T follicular helper cell (primary cell): ENCODE data around the gene ACYP1.
A peak's percentile ranks its signal among the peaks of the same experiment; 100 is the strongest.
"Not testable (repeated sequence)": the region's sequence is repeated elsewhere in the genome, so short reads cannot be mapped to it uniquely, and the experiment has no call there.

ENCODE experiments used
- DNase-seq: peaks from one replicate; pipeline ENCODE4 v3.0.0-alpha.2; 2020; ENCODE audit warnings: low read depth

ACYP1 gene

DNA sequence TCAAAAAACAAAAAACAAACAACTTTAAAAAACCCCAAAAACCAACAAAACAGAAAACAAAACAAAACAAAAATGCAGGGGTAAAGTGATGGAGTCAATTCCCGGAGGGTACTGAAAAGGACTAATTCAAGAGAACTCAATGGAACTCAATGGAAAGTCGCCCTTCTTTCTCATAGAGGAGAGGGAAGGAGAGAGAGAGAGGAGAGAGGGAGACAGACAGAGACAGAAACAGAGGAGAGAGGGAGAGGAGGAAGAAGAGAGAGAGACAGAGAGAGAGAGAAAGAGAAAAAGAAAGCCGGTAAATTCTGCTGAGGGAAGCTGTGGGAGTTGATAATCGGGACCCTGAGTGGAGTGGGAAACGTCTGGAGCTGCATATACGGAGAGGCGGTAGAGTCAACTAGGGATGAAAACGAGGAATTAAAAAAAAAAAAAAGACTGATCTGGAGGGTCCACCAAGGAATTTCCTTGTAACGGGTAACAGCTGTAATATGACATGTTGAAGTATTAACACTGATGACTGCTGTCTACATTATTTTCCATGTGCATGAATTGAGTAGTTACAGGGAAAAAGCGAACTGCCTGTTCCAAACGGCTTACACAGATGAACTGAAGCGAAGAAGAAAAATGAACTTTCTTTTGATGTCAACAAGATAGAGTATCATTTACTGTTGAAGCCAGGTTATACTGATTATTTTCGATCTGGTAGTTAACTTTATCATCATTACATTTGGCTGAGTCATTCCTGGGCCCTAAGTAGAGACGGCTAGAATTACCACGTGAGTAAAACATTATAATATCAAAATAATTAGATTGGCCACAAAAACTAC is 4.7 kb upstream of the ACYP1 start:
- no peak for DNase-seq

- DNase-seq, result not testable (repeated sequence)
Measured at GRCh38 chr14:75067765-75068164, 3.9 kb upstream of the ACYP1 start.

DNA sequence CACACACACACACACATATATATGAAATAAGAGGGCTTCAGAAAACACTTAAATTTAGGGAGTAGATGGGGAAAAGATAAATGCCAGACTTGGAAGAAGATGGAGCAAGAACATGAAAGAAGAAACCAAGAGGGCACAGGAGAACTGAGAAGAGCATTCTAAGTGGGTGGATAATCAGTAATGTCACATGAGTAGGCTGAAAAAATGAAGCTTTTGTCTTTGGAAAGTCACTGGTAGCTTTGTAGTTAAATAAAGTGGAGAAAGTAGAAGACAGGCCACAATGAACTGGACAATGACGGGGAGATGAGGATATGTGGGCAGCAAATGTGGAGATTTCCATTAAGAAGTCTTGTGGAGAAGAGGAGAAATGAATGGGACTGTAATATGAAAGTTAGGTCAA is 3.4 kb upstream of the ACYP1 start:
- no peak for DNase-seq

- DNase-seq, result no peak
Measured at GRCh38 chr14:75066691-75067090, 2.9 kb upstream of the ACYP1 start.

DNA sequence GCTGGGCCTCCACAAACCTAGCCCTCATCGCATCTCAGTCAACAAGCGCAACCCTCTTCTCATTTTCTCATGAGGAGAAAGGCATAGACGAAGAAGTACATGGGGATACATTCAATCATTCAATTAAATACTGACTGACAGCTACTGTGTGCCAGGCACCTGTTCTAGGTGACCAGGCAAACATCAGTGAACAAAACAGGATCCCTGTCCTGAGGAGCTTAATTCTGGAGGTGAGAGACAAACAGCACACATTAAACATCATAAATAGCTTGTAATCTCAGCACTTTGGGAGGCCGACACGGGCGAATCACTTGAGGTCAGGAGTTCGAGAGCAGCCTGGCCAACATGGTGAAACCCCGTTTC is 362 bp upstream of the ACYP1 start:
- DNase-seq, result no peak

GRCh38 chr14:75063013-75063412 is 811 bp downstream of the ACYP1 start:
- DNase-seq, result no peak

DNA sequence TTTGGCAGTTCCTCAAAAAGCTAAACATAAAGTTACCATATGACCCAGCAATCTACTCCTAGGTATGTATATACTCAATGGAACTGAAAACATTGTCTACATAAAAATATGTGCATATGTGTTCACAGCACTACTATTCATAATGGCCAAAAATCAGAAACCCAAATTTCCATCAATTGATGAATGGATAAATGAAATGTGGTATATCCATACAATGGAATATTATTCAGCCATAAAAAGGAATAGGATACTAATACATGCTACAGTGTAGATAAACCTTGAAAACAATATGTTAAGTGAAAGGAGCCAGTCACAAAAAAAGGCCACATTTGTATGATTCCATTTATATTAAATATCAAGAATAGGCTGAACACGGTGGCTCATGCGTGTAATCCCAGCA is 3.4 kb downstream of the ACYP1 start:
- DNase-seq, result no peak

DNA sequence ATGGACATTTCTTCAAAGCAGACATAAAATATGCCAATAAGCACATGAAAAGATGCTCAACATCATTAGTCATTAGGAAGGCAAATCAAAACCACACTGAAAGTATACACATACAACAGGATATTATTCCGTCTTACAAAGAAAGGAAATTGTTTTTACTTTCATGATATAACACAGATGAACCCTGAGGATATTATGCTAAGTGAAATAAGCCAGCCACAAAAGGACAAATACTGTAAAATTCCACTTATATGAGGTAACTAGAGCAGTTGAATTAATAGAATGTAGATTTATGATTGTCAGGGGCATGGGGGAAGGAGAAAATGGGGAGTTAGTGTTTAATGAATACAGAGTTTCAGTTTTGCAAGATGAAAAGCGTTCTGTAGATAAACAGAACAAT is 4.2 kb downstream of the ACYP1 start:
- DNase-seq, result no peak

DNA sequence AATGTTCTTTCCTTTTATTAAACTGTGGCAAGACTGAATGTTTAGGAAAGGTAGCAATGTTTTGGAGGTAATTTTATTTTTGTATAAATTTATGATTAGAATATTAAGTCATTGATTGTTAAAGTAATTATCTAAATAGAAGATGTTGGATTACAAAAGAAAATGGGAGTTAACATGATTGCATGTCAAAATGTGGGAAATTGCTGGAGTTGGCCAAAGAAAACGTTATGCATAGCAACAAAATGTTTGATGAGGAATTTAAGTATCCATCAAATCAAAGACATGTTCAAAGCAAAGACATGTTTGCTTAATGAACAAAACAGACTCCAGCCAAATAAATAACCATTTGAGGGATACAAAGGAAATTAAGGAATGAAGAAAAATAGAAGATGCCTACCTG is 9.4 kb downstream of the ACYP1 start:
- no peak for DNase-seq

- DNase-seq, result no peak
Measured at GRCh38 chr14:75053396-75054291, 10.2 kb downstream of the ACYP1 start.

DNA sequence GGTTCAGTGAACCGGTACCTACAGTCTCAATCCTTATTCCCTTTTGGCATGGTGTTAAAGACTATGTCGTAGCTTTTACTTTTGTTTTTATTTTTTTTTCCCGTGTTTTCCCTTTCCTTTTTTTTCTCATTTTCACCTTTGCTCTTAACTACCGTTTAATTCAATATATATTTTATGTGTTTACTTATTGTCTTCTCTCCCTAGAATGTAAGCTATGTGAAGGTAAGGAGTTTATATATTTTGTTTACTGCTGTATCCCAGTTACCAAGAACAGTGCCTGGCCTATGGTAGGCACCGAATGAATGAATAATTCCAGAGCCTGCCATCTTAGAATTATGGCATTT is 12.3 kb downstream of the ACYP1 start:
- no peak for DNase-seq

DNA sequence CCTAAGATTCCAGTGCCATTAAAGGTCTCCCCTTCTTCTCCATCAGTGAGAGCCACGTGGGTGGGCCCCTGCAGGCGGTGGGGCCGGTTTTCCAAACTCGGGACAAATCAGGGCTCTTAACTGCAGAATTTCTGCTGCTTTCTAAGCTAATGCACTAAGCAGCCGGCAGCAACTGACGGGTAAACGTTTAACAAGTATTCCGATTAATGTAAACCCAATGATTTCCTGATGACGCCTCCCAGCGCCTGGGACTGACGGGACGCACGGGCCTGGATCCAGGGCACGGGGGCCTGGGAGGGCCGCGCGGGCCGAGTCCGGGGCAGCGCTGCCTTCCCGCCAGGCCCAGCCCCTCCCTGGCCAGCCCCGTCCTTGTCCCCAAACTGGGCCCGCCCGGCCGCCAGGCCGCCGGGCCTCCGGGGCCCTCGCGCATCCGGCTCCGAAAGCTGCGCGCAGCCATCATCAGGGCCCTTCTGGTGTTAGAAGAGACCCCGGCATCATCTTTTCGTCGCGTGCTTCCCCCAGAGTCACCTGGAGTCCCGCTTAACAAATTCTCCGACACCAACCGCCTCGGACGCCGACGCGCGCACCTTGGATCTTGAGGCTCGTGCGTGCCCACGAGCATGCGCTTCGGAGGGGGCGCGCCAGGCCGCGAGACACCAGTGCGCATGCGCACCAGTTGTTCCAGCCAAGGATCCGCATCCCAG is 12.8 kb downstream of the ACYP1 start, which contains the start of gene MLH3:
TSS of gene MLH3 (minus strand) at position 616 of the 704 bp plus-strand sequence. CDS start 1,812 bp downstream, outside the sequence.
- peak; percentile 73 for DNase-seq

DNA sequence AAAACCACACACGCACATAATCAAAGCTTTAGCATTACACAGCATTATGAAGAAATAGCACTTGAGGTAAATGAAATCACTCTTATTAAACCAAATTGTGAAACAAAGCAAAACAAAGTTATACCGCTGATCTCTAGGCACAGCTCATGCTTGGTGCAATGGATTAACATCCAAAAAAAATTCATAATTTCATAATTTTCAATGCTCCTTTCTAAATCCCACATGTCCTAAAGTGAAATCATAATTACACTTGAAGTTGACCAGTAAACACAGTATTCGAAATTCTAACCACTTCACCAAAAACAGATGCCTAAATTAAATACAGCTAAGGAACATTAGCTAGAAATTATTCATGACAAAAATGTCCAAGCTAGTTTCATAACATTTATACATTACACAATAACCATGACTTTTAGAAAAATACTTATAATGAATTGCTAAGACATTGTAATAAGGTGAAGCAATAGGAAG is 14.1 kb downstream of the ACYP1 start:
- no peak for DNase-seq

DNA sequence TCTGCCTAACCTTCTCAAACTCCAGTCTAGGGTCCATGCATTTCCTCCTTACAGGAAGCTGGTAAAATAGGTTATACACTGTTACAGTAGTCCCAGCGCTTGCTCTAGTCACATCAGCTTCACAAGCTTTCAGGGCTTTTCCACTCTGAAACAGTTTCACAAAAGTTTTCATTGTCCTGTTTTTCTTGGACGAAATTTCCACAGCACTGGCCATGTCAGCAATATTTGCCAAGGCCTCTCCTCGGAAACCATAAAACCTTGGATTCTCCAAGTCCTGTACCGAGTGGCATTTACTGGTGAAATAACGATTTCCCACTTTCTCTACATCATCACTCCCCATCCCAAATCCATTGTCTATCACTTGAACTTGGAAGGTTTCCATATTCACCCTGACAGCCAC is 14.7 kb downstream of the ACYP1 start:
- DNase-seq, result no peak

DNA sequence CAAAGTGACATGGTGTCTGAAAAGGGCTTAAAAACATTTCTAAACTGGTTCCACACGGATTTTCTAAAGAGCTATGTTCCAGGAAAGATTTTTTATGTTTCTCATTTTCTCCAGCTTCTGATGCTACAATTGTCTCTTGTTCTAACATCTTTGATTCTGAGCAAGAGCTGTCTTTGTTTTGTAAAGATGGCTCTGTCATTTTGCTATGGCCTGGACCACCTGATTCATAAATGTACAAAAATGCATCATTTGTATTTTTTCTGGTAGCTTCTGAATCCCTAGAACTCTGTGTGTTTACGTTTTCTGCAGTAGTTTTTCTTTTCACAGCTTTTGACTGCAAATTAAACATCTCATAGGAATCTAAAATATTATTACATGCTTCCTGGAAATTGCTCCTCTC is 15.7 kb downstream of the ACYP1 start:
- no peak for DNase-seq

GRCh38 chr14:75047506-75047905 is 16.3 kb downstream of the ACYP1 start:
- no peak for DNase-seq

GRCh38 chr14:75046899-75047298 is 16.9 kb downstream of the ACYP1 start:
- DNase-seq, result no peak

DNA sequence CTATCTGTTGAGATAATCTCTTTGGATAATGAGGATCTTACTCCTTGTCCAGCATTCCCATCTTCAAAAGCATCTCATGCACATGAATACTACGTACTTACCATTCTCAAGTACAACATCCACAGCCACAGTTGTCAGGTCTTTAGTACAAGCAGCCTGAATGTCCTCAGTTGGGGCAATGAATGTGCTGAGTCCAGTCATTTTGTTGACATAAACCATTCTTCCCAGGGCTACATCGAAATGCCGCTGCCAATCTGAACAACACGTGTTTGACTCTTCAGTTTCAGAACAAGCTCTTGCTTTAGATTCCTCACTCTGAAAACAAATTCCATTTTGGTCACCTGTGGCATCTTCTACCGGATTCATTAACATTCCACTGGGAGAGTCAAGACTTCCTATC is 17.5 kb downstream of the ACYP1 start:
- no peak for DNase-seq

DNA sequence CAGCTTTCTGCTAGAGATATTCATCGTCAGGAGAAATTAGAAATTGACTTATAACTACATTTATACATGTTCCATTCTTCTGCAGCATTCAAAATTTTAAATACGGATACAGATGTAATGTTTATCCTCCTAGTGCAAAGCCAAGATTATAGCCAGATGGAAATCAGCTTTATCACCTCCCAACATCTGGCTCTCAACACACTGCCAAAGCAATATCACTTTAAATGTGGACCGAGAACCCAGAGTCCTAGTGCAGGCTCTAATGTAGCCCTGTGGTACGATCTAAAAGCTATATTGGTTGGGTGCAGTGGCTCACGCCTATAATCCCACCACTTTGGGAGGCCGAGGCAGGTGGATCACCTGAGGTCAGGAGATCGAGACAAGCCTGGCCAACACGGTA is 19.1 kb downstream of the ACYP1 start:
- DNase-seq, result no peak

DNA sequence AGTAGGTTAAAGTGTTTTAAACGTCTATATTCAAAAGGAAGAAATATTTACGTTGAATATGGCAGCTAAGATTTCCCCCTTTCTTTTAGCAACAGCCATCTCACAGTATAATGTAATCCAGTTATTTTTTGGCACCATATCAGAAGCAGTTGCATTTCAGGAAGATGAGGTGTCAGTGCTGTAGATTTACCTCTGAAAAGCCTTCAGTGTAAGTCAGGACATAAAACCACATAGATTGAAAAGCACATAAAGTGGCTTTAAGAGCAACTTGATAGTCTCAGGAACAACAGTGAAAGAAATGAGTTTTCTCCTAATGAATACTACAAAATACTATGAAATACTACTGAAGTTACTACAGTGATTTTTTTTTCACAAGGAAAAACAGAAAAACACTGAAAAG is 19.5 kb downstream of the ACYP1 start:
- DNase-seq, result no peak

GRCh38 chr14:75042035-75042434 is 21.8 kb downstream of the ACYP1 start:
- DNase-seq, result no peak

DNA sequence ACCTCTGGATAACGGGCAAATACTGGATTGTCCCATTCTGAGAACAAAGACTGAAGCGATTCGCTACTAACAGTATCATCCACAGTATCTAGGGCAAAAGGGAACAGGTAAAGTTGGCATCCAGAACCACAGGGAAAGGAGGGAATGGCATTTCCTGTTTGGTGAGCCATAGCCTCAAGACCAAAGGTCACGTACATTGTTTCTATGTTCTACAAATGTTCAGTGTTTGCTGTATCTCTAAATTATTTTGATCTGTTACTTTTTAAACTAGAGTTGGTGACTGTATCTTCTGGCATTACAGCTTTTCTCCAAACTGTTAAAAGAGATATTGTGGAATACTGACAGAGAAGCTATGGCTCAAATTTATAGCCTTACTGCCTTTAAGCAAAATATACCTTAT is 22.2 kb downstream of the ACYP1 start:
- no peak for DNase-seq
